ENCODE measurements around the gene ZNF575. TPM values are rescaled to one million over a fixed set of nuclear protein-coding genes. Genes with fewer than 3 reads are reported as not detected.
A peak's percentile ranks its signal among the peaks of the same experiment; 100 is the strongest.

The ZNF575 gene
- total and polyA plus RNA-seq, 4 donors: 0.08 to 1.0 (median 0.49) TPM

GRCh38 chr19:43533546-43534304, 737 bp downstream of the ZNF575 start:
- Histone ChIP-seq H3K9ac (ENCODE audit: low read depth in 1 of 2, low read length in 2 of 2) (peak overlapping the region in 1 of 2 donors; percentile 69), H3K9me3 (ENCODE audit: control insufficient read depth in 4 of 4, low read length in 3 of 4) (no peaks in the 10 kb centered on the region)

GRCh38 chr19:43534305-43534815, 1.4 kb downstream of the ZNF575 start:
- no peak overlapping the region for H3K4me3 ChIP-seq (ENCODE audit: low read depth in 1 of 3, low read length in 3 of 3)
- no peak for DNase-seq (ENCODE audit: low spot score)
- no peak overlapping the region for H3K9ac ChIP-seq (ENCODE audit: low read depth in 1 of 2, low read length in 2 of 2)
- 36% methylated on average over 17 of the region's 17 CpGs for WGBS
- H3K9me3 ChIP-seq (ENCODE audit: control insufficient read depth in 4 of 4, low read length in 3 of 4): no peaks in the 10 kb centered on the region
- no peaks in the 10 kb centered on the region for H3K27me3 ChIP-seq (ENCODE audit: control insufficient read depth in 4 of 4, insufficient read depth in 4 of 4, low read length in 3 of 4)
- H3K4me1 ChIP-seq (ENCODE audit: control insufficient read depth in 4 of 4, insufficient read depth in 4 of 4, low read length in 3 of 4): peaks cover 1 to 22% (median 15%) of the 10 kb centered on the region in 4 donors
- peaks cover 0 to 4% (median 2%) of the 10 kb centered on the region in 4 donors for H3K36me3 ChIP-seq (ENCODE audit: control insufficient read depth in 4 of 4, insufficient read depth in 3 of 4, low read depth in 1 of 4, low read length in 3 of 4)
- TF ChIP-seq RAD21 (IDR thresholded peaks at IDR 0.05) (no peak), NR2F2 (IDR thresholded peaks at IDR 0.05) (no peak), HNF4G (IDR thresholded peaks at IDR 0.05) (no peak), YY1 (IDR thresholded peaks at IDR 0.05) (no peak), ATF3 (IDR thresholded peaks at IDR 0.05) (no peak), FOXA1 (IDR thresholded peaks at IDR 0.05) (no peak), GABPA (IDR thresholded peaks at IDR 0.05 in 1 of 2, conservative IDR thresholded peaks at IDR 0.05 in 1 of 2) (no peak), EGR1 (IDR thresholded peaks at IDR 0.05; ENCODE audit: low read depth in 2 of 2) (no peak), HNF4A (conservative IDR thresholded peaks at IDR 0.05) (no peak), SP1 (IDR thresholded peaks at IDR 0.05) (no peak), CTCF (IDR thresholded peaks at IDR 0.05; ENCODE audit: low read depth, low read length, missing input control) (no peak)
- H3K27ac ChIP-seq (ENCODE audit: low read depth in 1 of 2, low read length in 2 of 2): peak overlapping the region; percentile 92 to 98

More at GRCh38 chr19:43533546-43534304, 737 bp downstream of the ZNF575 start:
- H3K27me3 ChIP-seq (ENCODE audit: control insufficient read depth in 4 of 4, insufficient read depth in 4 of 4, low read length in 3 of 4): no peaks in the 10 kb centered on the region
- TF ChIP-seq HNF4A (conservative IDR thresholded peaks at IDR 0.05) (peak; percentile 24 to 54), ATF3 (IDR thresholded peaks at IDR 0.05) (peak; percentile 86), ZBTB33 (IDR thresholded peaks at IDR 0.05) (peak; percentile 31), YY1 (IDR thresholded peaks at IDR 0.05) (peak; percentile 52), RXRA (IDR thresholded peaks at IDR 0.05) (peak; percentile 53 to 58), NR2F2 (IDR thresholded peaks at IDR 0.05) (no peak), REST (IDR thresholded peaks at IDR 0.05) (peak; percentile 67), EGR1 (IDR thresholded peaks at IDR 0.05; ENCODE audit: low read depth in 2 of 2) (peak; percentile 55 to 71), SP1 (IDR thresholded peaks at IDR 0.05) (peak; percentile 89), JUND (IDR thresholded peaks at IDR 0.05) (peak in 1 of 2 donors; percentile 50), HNF4G (IDR thresholded peaks at IDR 0.05) (no peak)
- DNase-seq (ENCODE audit: low spot score): peak; percentile 93
- H3K27ac ChIP-seq (ENCODE audit: low read depth in 1 of 2, low read length in 2 of 2): peak overlapping the region; percentile 92 to 98
- H3K4me1 ChIP-seq (ENCODE audit: control insufficient read depth in 4 of 4, insufficient read depth in 4 of 4, low read length in 3 of 4): peaks cover 1 to 22% (median 15%) of the 10 kb centered on the region in 4 donors
- 1% methylated on average over 41 of the region's 41 CpGs for WGBS
- H3K4me3 ChIP-seq (ENCODE audit: low read depth in 1 of 3, low read length in 3 of 3): peak overlapping the region; percentile 57 to 84 (median 68)
- H3K36me3 ChIP-seq (ENCODE audit: control insufficient read depth in 4 of 4, insufficient read depth in 3 of 4, low read depth in 1 of 4, low read length in 3 of 4): peaks cover 0 to 2% (median 0%) of the 10 kb centered on the region in 4 donors
